ENCODE results near the gene SSBP4. TPM values are rescaled to one million over a fixed set of nuclear protein-coding genes. Genes with fewer than 3 reads are reported as not detected.

Gene SSBP4
- total RNA-seq, 1 experiment from 2014 or later = 46.1 TPM

- H3K18ac ChIP-seq (ENCODE audit: insufficient read length, low read depth, low read length) = no peak overlapping the region
- TF ChIP-seq CTCF (conservative IDR thresholded peaks at IDR 0.05) = no peak
- no peak overlapping the region for H3K56ac ChIP-seq (ENCODE audit: insufficient read length, low read depth, low read length)
- H2AK5ac ChIP-seq (ENCODE audit: insufficient read length, low read length) = no peak overlapping the region
- H3K4me2 ChIP-seq (ENCODE audit: insufficient read depth, insufficient read length, low read length) = no peak overlapping the region
- no peak for DNase-seq
- H4K5ac ChIP-seq (ENCODE audit: insufficient read length, low read depth, low read length) = no peak overlapping the region
- no peak overlapping the region for H3K4ac ChIP-seq (ENCODE audit: low read depth, low read length)
- H3K9ac ChIP-seq (ENCODE audit: extremely low read depth, insufficient read length, low read length) = no peak overlapping the region
- H3T11ph ChIP-seq (ENCODE audit: low read length) = no peak overlapping the region
- H3K27ac ChIP-seq (ENCODE audit: insufficient read length, low read depth, low read length) = no peak overlapping the region
- no peak overlapping the region for H4K91ac ChIP-seq (ENCODE audit: insufficient read length, low read depth, low read length)
- H2BK12ac ChIP-seq (ENCODE audit: insufficient read length, low read depth, low read length) = no peak overlapping the region
- H3K79me1 ChIP-seq (ENCODE audit: insufficient read depth, low read depth, low read length, poor library complexity, severe bottlenecking) = no peaks in the 10 kb centered on the region
- peaks cover 4% of the 10 kb centered on the region for H3K23me2 ChIP-seq (ENCODE audit: insufficient read length, low read depth, low read length, poor library complexity, severe bottlenecking)
- no peak overlapping the region for H2AFZ ChIP-seq (ENCODE audit: low read length)
- no peaks in the 10 kb centered on the region for H3K27me3 ChIP-seq (ENCODE audit: insufficient read depth, low read length)
- H4K20me1 ChIP-seq (ENCODE audit: control insufficient read depth, insufficient read depth, insufficient read length) = no peaks in the 10 kb centered on the region
- no peaks in the 10 kb centered on the region for H3K9me3 ChIP-seq (ENCODE audit: control insufficient read depth, low read depth, low read length)
- no peak overlapping the region for H3K27ac Mint-ChIP-seq
- no peak overlapping the region for H3K14ac ChIP-seq (ENCODE audit: insufficient read depth, low read length)
- H3K4me3 Mint-ChIP-seq = no peak overlapping the region
- H3K9me3 Mint-ChIP-seq = peaks cover 3% of the 10 kb centered on the region in 2 experiments; a peak in 3 of 5 replicates
- no peak overlapping the region for H2BK15ac ChIP-seq (ENCODE audit: low read depth, low read length)
- H3K4me1 ChIP-seq (ENCODE audit: insufficient read depth, low read length) = peaks cover 7% of the 10 kb centered on the region; the same call in 1 of the 2 replicates
- no peak overlapping the region for H2BK5ac ChIP-seq (ENCODE audit: insufficient read length, low read length)
- no CpG with 5 or more reads among the region's 12 CpGs for WGBS (ENCODE audit: extremely low coverage, insufficient read length, low lambda C conversion rate)
- no peak overlapping the region for H2BK20ac ChIP-seq (ENCODE audit: low read depth, low read length, poor library complexity, severe bottlenecking)
- peaks cover 5 to 23% (median 15%) of the 10 kb centered on the region in 3 experiments; a peak in 6 of 7 replicates for H3K36me3 Mint-ChIP-seq (ENCODE audit: insufficient read depth in 1 of 3, low read depth in 3 of 3)
- no peak overlapping the region for H3K23ac ChIP-seq (ENCODE audit: insufficient read length, low read depth, low read length)
- peaks cover 1% of the 10 kb centered on the region; the same call in 1 of the 2 replicates for H3K27me3 Mint-ChIP-seq (ENCODE audit: low read depth)
- peaks cover 20 to 23% of the 10 kb centered on the region in 2 experiments for H3K4me1 Mint-ChIP-seq
- H4K8ac ChIP-seq (replicated peaks; ENCODE audit: insufficient read length, low read depth, low read length) = no peak overlapping the region
- no peak overlapping the region for H2BK120ac ChIP-seq (ENCODE audit: low read depth, low read length, poor library complexity, severe bottlenecking)
- H3K79me2 ChIP-seq (ENCODE audit: insufficient read depth, low read length) = no peaks in the 10 kb centered on the region
These were observed 23.7 kb downstream of the SSBP4 start for GRCh38 chr19:18442941-18443340.

All from H9 (cell line).